Pulmonary artery endothelial cell (primary cell): ENCODE measurements around the gene ZBTB17. TPM values are rescaled to one million over a fixed set of nuclear protein-coding genes. Genes with fewer than 3 reads are reported as not detected.
A peak's percentile ranks its signal among the peaks of the same experiment; 100 is the strongest.

Experiments used
- DNase-seq: peaks from one replicate; pipeline ENCODE4 v3.0.0-alpha.2; 2011; ENCODE audit warnings: low read depth, low spot score
- total RNA-seq: library from RNA; depleted of rRNA; stranded (reverse); fragments of >200 nt; gene quantifications from 2 replicates; pipeline ENCODE4 v1.2.3, GENCODE V29; 2014

ZBTB17 gene
- total RNA-seq, 1 donor from 2014 or later = 52.4 TPM

- DNase-seq = no peak
These were observed 28.4 kb downstream of the ZBTB17 start for GRCh38 chr1:15947382-15948090.

- no peak for DNase-seq
These were observed 29.1 kb downstream of the ZBTB17 start for GRCh38 chr1:15946571-15947381.

GRCh38 chr1:15945832-15946448 lies 30.0 kb downstream of the ZBTB17 start:
- DNase-seq = no peak

- DNase-seq = no peak
These were observed 30.7 kb downstream of the ZBTB17 start for GRCh38 chr1:15945011-15945831.

GRCh38 chr1:15944308-15945010 lies 31.4 kb downstream of the ZBTB17 start:
- no peak for DNase-seq

DNA sequence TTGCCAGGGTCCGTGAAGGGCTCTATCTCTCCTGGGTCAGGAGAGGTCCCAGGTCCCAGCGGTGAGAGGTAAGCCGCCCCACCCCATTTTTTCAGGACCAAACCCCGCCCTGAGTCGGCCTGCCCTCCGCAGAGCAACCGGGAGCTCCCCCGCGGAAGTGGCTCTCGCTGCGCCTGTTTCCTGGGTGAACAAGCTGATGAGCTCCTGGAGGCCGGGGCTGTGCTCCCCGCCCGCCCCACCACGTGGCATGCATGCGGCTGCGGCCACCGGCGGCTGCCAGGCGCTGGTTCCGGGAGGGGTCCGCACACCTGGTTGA lies 32.0 kb downstream of the ZBTB17 start:
- no peak for DNase-seq

- DNase-seq = no peak
These were observed 32.4 kb downstream of the ZBTB17 start for GRCh38 chr1:15943328-15943991.

DNA sequence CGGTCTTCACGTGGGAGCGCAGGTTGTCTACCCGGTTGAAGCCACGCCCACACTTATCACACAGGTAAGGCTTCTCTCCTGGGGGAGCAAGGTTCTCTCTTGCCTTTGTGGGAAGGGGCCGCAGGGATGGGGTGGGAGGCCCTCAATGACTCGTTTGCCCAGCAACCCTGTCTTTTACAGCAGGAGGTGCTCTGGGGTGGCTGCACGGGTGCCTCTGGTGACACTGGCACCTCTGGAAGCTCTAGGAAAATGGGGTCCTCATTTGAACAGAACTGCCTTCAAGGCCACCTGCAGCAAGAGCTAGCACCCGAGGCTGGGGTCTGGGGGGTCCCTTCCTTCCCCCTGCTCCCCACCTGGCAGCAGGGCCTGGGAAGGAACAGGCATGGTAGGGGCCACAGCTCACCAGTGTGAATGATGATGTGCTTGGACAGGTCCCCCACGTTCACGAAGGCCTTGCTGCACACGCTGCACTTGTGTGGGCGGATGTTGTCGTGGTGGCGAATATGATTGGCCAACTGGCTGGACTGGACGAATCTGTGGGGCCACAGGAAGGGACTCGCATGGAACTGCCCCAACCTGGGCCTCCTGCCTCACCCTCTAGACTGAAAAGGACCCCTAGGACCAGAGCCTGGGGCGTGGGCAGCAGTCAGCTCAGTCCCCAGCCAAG lies 33.1 kb downstream of the ZBTB17 start:
- DNase-seq = no peak

- no peak for DNase-seq
These were observed 33.8 kb downstream of the ZBTB17 start for GRCh38 chr1:15941899-15942660.

DNA sequence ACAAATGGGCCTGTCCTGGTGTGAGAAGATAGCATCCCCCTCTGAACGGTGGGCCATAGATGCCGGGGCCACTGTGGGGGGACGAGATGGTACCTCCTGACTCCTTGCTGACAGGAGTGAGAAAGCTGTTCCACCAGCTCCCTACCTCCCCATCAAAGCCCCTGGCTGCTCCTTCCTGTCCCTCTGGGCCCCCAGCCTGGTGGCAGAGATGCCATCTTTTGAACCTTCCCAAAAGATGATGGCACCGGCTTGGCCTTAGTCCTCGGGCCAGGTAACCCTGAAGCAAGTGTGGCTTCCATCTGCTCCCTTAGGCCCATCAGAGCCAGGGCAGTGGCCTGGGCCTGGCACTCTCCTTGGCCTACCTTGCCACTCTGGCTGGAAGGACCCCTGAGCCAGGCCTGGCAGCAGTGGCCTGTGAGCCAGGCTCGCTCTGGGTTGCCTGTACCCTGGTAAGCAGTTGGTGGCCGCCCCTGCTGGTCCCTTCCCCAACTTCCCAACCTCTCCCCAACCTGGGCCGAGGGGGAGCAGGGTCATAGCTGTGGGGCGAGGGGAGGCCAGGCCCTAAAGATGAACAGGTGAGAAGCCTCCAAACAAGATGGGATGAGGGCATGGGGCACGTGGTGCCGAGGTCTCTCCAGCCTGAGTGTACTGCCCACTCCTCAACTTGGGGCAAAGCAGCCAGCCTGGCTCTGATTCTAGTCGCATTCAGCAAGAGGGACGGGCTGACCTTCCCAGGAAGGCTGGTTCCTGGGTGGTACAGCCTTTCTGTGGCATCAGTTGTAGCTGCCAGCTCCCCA lies 34.7 kb downstream of the ZBTB17 start:
- no peak for DNase-seq

DNA sequence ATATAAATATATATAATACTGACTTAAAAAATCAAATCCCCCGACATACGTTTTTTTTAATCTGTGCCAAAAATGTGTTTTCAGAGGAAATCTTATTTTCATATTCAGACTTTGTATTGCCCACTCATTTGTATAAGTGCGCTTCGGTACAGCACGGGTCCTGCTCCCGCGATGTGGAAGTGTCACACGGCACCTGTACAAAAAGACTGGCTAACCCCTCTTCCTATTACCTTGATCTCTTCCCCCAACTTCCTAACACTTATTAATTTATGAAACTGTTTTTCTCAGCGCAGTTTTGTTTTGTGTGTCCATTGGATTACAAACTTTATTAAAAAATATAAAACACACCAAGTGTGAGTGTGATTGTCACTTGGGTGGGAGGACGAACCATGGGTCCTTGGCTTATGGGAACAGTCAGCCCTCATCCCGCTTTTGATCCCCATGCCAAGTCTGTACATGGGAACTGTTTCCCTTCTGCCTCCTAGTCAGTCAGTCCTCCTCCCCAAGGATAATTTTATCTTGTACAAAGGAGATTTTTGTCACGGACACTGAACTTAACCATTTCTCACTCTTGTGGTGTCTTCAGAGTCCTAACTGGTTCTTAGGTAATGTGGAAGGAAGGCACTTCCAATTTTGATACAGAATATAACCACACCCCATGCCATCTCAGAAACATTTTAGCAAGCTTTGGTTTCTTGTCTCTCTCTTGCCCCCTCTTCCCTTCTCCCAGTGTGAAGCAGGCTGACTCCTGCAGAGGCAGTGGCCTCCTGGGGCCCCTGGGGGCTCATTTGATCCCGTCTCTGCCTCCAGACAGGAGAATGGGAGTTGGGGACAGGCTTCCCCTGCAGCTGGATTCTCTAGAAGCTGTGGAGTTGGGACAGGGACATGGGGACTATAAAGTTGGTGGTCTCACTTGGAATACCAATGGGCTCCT lies 35.5 kb downstream of the ZBTB17 start:
- DNase-seq = no peak

DNA sequence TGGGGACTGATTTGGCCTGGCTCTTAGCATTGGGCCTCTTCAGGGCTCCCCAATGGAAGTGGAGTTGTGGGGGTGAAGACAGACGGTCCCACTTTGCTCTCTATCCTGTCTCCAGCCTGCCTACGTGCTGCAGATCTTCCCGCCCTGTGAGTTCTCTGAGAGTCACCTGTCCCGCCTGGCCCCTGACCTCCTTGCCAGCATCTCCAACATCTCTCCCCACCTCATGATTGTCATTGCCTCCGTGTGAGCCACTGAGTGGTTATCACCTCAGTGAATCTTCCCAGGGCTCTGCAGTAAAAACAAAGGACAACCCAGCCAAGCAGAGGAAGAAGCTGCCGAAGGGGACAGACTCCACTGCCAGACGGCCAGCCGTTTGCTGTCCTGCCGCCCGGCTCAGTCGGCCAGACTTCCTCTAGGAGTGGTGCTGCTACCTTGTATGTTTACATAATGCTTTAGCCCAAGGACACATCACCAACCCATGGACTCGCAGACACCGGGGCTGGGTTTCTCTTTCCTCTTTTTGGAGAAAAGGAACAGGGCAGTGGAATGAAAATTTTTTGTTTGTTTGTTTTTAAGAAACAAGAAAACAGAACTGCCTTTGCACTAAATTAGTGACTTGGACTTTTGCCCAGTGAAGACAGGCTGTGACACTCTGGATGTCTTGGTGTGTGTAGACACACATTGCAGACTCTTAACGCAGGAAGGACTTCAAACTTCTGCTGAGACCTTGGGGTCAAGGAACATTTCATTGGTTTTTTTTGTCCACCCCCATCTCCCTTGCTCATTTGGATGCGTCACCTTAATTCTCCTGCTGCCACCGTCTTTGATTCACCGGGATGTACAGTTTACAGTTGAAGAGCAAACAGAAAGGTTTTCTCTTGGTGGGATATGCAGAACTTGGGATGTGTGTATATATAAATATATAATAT lies 36.5 kb downstream of the ZBTB17 start:
- DNase-seq = no peak

- no peak for DNase-seq
These were observed 37.2 kb downstream of the ZBTB17 start for GRCh38 chr1:15938628-15939161.

- peak; percentile 54 for DNase-seq
These were observed 38.2 kb downstream of the ZBTB17 start for GRCh38 chr1:15937706-15938168.

DNA sequence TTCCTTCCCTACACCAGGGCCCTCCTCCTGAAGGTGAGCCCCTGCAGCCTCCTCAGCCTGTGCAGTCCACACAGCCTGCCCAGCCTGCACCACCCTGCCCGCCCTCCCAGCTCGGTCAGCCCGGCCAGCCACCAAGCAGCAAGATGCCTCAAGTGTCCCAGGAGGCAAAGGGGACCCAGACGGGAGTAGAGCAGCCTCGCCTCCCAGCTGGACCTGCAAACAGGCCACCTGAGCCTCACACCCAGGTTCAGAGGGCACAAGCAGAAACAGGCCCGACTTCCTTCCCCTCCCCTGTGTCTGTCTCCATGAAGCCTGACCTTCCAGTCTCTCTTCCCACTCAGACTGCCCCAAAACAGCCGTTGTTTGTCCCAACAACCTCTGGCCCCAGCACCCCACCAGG lies 38.8 kb downstream of the ZBTB17 start:
- no peak for DNase-seq

- DNase-seq = no peak
These were observed 39.9 kb downstream of the ZBTB17 start for GRCh38 chr1:15936025-15936424.
